A673 (cell line): ENCODE results near the gene ZSCAN5A. TPM values are rescaled to one million over a fixed set of nuclear protein-coding genes. Genes with fewer than 3 reads are reported as not detected.
"Not testable (repeated sequence)": the region's sequence is repeated elsewhere in the genome, so short reads cannot be mapped to it uniquely, and the experiment has no call there.

Experiments
- BruUV-seq: library from RNA; stranded (reverse); fragments of 400-500 nt; replicated peaks from 2 replicates; lab custom pipeline; 2021; lab: Mats Ljungman, UMichigan
- CTCF ChIA-PET: fragments of 300-600 bp; sonication (Branson Sonifier 250); formaldehyde crosslinking; loops from one replicate; lab custom pipeline; 2022; ENCODE audit warnings: antibody characterized with exemption; lab: Charles Lee
- POLR2A ChIA-PET: fragments of 300-600 bp; sonication (Branson Sonifier 250); formaldehyde crosslinking; loops from one replicate; lab custom pipeline; 2022; ENCODE audit warnings: antibody characterized with exemption; ENCODE audit not compliant: low non-redundant PET; lab: Charles Lee
- DNase-seq: peaks from one replicate; pipeline ENCODE4 v3.0.0-alpha.2; 2015; ENCODE audit warnings: low spot score
- H3K27ac ChIP-seq: fragments of 200-600 bp; sonication (generic); 2 replicates; pipeline ENCODE4 v1.5.1; 2016; ENCODE audit warnings: mixed run types, low read depth, mild to moderate bottlenecking, mixed read lengths, antibody characterized with exemption, low read length; ENCODE audit not compliant: poor library complexity, severe bottlenecking
- H3K27me3 ChIP-seq: fragments of 200-600 bp; sonication (generic); replicated peaks from 2 replicates; pipeline ENCODE4 v1.6.1; 2017; ENCODE audit warnings: mixed run types, low read depth, mild to moderate bottlenecking, mixed read lengths, antibody characterized with exemption, low read length; ENCODE audit not compliant: insufficient read depth, poor library complexity
- H3K36me3 ChIP-seq: fragments of 200-600 bp; sonication (generic); 2 replicates; pipeline ENCODE4 v1.6.1; 2016; ENCODE audit warnings: mixed run types, mild to moderate bottlenecking, mixed read lengths, antibody characterized with exemption, low read length; ENCODE audit not compliant: insufficient read depth, poor library complexity, severe bottlenecking
- H3K4me1 ChIP-seq: fragments of 200-600 bp; sonication (generic); 2 replicates; pipeline ENCODE4 v1.6.1; 2017; ENCODE audit warnings: mixed run types, mild to moderate bottlenecking, mixed read lengths, antibody characterized with exemption, low read length; ENCODE audit not compliant: insufficient read depth, poor library complexity, severe bottlenecking
- H3K4me3 ChIP-seq: fragments of 200-600 bp; sonication (generic); 2 replicates; pipeline ENCODE4 v1.5.1; 2016; ENCODE audit warnings: low read depth, mixed run types, mild to moderate bottlenecking, mixed read lengths, low read length; ENCODE audit not compliant: poor library complexity, severe bottlenecking
- H3K9me3 ChIP-seq: fragments of 200-600 bp; sonication (generic); 2 replicates; pipeline ENCODE4 v1.6.1; 2016; ENCODE audit warnings: mixed run types, low read depth, mild to moderate bottlenecking, mixed read lengths, antibody characterized with exemption, low read length; ENCODE audit not compliant: poor library complexity, severe bottlenecking
- CTCF ChIP-seq: fragments of 300-800, 200-600 bp; sonication (generic); conservative IDR thresholded peaks from 2 replicates; pipeline ENCODE4 v1.5.1; 2017; ENCODE audit warnings: low read depth, mild to moderate bottlenecking, antibody characterized with exemption, low read length, moderate library complexity, mixed read lengths
- EZH2 ChIP-seq: fragments of 200-600 bp; sonication (generic); IDR thresholded peaks from 2 replicates; pipeline ENCODE4 v1.6.1; 2017; ENCODE audit warnings: borderline replicate concordance, low read depth, mild to moderate bottlenecking, mixed read lengths, antibody characterized with exemption, low read length; ENCODE audit not compliant: poor library complexity, severe bottlenecking
- intact Hi-C: fragments of 100-400 bp; cut with micrococcal nuclease; formaldehyde crosslinking; loops from one replicate; pipeline ENCODE4 v1.10.0; 2022; ENCODE audit not compliant: unreplicated experiment
- total RNA-seq: library from RNA; stranded (reverse); gene quantifications from 2 replicates; pipeline ENCODE4 v1.2.3, GENCODE V29; 2021

Gene ZSCAN5A
- total RNA-seq, 1 experiment from 2014 or later: 18.8 TPM

GRCh38 chr19:56199687-56200086 is 115.0 kb downstream of the ZSCAN5A start:
- intact Hi-C loops: no loop called here
- BruUV-seq: no TSS peak
- ChIA-PET POLR2A (no interaction called here), CTCF (interaction anchor here (0.6 kb wide), 1 partner anchor 461 kb away, joined by 3 read pairs; no protein-coding TSS in a partner anchor)
- Histone ChIP-seq H3K9me3 (no peaks in the 10 kb centered on the region), H3K27ac (no peak overlapping the region), H3K36me3 (no peaks in the 10 kb centered on the region), H3K4me1 (no peaks in the 10 kb centered on the region), H3K4me3 (no peak overlapping the region), H3K27me3 (peaks cover 8% of the 10 kb centered on the region)
- DNase-seq: no peak
- TF ChIP-seq CTCF (no peak), EZH2 (no peak)

DNA sequence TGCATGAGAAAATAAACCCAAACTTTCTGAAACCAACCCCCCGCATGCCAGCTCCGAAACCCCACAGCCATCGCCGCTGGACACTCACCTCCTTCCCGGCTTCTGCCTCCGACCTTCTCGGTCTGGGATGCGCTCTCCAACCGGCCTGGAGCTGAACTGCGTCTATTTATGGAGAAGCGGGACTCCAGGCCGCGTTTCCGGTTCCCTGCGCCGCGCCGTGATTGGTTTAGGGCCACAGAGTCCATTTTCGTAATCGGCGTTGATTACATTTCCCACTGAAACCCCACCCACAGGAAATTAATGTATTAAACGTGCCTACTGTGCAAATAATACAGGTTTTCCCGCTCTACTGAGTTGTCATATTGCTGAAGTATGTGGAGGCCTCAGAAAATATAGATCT is 117.0 kb downstream of the ZSCAN5A start, which contains the start of gene ZSCAN5B:
TSS of gene ZSCAN5B (minus strand) at position 138 of the 400 bp plus-strand sequence. CDS start 4,731 bp downstream, outside the sequence.
- H3K9me3 ChIP-seq, POLR2A ChIA-PET, CTCF ChIA-PET, H3K27ac ChIP-seq, H3K4me1 ChIP-seq, intact Hi-C loops, H3K27me3 ChIP-seq, H3K4me3 ChIP-seq, BruUV-seq, DNase-seq, H3K36me3 ChIP-seq: not testable (repeated sequence)

DNA sequence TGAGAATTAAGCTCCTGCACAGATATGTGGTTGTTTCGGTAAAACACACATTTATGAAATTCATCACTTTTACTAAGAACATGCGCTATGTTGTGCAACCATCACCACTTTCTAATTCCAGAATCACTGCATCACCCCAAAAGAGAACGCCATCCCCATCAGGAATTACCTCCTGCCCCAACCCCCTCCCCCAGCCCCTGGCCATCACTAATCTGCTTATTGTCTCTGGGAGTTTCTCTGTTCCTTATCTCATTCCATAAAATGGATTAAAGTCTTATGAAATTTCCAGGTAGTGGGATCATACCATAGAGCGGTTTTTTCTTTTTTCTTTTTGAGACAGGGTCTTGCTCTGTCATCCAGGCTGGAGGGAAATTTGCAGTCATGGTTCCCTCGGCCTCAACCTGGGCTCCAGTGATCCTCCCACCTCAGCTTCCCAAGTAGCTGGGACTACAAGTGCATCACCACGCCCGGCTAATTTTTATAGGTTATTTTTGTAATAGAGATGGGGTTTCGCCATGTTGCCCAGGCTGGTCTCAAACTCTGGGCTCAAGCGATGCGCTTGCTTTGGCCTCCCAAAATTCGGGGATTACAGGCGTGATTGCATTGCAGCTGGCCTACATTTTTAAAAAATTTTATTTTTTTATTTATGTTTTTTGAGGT is 120.5 kb downstream of the ZSCAN5A start:
- no peaks in the 10 kb centered on the region for H3K36me3 ChIP-seq
- H3K4me3 ChIP-seq: no peak overlapping the region
- H3K9me3 ChIP-seq: no peaks in the 10 kb centered on the region
- no peak for DNase-seq
- CTCF ChIA-PET: no interaction called here
- POLR2A ChIA-PET: interaction anchor here (0.7 kb wide), 1 partner anchor 65 kb away, joined by 4 read pairs; no protein-coding TSS in a partner anchor
- H3K27me3 ChIP-seq: no peaks in the 10 kb centered on the region
- intact Hi-C loops: no loop called here
- no peak overlapping the region for H3K27ac ChIP-seq
- BruUV-seq: no TSS peak
- TF ChIP-seq CTCF: no peak
- H3K4me1 ChIP-seq: no peaks in the 10 kb centered on the region

GRCh38 chr19:56191711-56192110 is 122.9 kb downstream of the ZSCAN5A start:
- Histone ChIP-seq H3K27me3 (no peaks in the 10 kb centered on the region), H3K9me3 (no peaks in the 10 kb centered on the region), H3K4me1 (no peaks in the 10 kb centered on the region), H3K27ac (no peak overlapping the region), H3K4me3 (no peak overlapping the region), H3K36me3 (no peaks in the 10 kb centered on the region)
- POLR2A ChIA-PET: no interaction called here
- intact Hi-C loops: no loop called here
- BruUV-seq: no TSS peak
- DNase-seq: no peak
- CTCF ChIA-PET: no interaction called here
- TF ChIP-seq CTCF (no peak), EZH2 (no peak)
